ENCODE measurements around the gene CMBL.

DNA sequence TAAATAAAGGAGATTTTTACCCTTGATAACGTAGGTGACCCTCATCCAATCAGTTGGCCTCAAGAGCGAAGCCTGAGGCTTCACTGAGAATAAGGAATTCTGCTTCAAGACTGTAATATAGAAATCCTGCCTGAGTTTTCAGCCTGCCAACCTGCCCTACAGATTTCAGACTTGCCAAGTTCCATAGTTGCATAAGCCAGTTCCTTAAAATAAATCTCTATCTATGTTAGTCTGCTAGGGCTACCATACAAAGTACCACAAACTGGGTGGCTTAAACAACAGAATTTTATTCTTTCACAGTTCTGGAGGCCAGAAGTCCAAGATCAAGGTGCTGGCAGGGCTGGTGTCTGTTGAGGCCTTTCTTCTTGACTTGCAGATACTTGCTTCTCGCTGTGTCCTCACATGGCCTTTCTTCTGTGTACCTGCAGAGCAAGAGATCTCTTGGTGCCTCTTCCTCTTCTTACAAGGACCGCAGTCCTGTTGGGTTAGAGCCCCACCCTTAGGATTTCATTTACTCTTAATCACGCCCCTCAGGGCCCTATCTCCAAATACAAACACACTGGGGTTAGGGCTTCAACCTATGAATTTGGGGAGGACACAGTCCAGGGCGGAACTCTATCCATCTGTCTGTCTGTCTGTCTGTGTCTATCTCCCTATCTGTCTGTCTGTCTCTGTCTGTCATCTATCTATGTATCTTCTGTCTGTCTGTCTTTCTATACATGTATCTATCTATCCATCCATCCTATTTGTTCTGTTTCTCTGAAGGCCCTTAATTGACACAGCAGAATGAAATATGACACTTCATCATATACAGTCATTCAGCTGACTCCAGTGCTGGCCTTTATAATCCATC is 17.0 kb upstream of the CMBL start:
- TF ChIP-seq, protein P1, sequence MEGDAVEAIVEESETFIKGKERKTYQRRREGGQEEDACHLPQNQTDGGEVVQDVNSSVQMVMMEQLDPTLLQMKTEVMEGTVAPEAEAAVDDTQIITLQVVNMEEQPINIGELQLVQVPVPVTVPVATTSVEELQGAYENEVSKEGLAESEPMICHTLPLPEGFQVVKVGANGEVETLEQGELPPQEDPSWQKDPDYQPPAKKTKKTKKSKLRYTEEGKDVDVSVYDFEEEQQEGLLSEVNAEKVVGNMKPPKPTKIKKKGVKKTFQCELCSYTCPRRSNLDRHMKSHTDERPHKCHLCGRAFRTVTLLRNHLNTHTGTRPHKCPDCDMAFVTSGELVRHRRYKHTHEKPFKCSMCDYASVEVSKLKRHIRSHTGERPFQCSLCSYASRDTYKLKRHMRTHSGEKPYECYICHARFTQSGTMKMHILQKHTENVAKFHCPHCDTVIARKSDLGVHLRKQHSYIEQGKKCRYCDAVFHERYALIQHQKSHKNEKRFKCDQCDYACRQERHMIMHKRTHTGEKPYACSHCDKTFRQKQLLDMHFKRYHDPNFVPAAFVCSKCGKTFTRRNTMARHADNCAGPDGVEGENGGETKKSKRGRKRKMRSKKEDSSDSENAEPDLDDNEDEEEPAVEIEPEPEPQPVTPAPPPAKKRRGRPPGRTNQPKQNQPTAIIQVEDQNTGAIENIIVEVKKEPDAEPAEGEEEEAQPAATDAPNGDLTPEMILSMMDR (IDR thresholded peaks at IDR 0.05) = no peak
- no peak for TF ChIP-seq POLR2A (IDR thresholded peaks at IDR 0.05)
